ENCODE data around the gene ZSWIM3.

The ZSWIM3 gene

DNA sequence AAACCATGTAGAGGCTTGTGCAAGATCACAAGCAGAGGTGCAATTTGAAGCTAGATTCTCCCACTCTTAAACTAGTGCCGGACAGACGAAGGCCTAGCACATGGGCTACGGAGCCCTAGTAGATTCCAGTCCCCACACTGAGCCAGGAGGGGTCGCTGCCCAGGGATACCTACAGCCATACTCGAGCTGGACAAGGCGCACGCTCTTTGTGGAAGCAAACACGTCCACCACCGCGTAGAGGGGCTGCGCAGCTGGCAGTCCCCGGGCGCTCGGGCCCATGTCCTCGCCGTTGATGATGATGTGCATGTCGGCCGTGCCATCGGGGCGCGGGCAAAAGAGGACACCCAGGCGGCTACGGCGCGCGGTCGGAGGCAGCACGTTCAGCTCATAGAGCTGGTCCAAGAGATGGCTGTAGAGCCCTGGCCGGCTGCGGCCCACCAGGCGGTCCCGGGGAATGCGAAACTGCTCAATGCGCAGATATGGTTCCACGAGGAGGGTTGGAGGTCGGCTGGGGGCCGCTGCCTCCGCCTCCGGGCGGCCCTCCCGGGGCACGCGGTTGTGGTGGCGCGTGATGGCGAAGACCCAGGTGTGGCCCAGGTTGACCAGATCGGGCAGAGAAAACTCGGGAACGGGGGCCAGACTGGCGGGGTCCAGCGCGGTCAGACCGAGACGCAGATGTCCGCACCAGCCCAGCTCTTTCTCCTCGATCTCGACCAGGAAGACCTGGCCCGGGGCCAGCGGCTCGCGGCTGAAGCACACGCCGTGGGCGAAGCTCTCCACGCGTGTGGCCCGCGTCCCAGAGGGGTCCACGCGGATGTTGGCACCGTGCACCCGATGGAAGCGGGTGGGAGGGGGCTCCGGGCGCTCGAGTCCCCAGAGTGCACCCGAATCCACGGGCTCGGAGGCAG is 32.9 kb downstream of the ZSWIM3 start:
- TF ChIP-seq ZFP30 (CRISPR knock-in tag; IDR thresholded peaks at IDR 0.05): no peak
- peak; percentile 85 for ATAC-seq

DNA sequence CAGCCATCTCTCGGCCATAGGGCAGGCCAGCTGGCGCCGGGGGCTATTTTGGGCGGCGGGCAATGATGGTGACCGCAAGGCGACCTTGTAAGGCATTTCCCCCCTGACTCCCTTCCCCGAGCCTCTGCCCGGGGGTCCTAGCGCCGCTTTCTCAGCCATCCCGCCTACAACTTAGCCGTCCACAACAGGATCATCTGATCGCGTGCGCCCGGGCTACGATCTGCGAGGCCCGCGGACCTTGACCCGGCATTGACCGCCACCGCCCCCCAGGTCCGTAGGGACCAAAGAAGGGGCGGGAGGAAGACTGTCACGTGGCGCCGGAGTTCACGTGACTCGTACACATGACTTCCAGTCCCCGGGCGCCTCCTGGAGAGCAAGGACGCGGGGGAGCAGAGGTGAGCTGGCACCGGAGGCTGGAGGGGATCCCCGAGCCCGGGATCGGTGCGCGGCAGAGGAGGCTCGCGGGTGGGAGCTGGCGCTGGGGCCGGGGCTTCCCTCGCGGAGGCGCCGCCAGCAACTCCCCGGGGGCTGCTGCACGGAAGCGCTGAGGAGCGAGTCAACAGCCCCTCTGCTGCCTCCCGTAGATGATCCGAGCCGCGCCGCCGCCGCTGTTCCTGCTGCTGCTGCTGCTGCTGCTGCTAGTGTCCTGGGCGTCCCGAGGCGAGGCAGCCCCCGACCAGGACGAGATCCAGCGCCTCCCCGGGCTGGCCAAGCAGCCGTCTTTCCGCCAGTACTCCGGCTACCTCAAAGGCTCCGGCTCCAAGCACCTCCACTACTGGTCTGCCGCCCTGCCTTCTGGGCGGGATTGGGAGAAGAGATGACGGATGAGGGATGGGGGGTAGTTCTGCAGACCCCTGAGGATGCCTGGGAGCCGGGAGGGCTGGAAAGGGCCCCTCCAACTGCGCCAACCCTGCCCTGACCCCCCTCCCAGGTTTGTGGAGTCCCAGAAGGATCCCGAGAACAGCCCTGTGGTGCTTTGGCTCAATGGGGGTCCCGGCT is 33.9 kb downstream of the ZSWIM3 start, which contains the start of the genes CTSA and NEURL2:
Gene CTSA, plus strand, starts transcription at position 351 of the 999 bp plus-strand sequence. Its CDS starts 234 bp downstream, at position 585.
Gene NEURL2, minus strand, starts transcription at position 224 of the 999 bp plus-strand sequence. Its CDS starts 217 bp downstream, at position 7.
- TF ChIP-seq, protein P1, sequence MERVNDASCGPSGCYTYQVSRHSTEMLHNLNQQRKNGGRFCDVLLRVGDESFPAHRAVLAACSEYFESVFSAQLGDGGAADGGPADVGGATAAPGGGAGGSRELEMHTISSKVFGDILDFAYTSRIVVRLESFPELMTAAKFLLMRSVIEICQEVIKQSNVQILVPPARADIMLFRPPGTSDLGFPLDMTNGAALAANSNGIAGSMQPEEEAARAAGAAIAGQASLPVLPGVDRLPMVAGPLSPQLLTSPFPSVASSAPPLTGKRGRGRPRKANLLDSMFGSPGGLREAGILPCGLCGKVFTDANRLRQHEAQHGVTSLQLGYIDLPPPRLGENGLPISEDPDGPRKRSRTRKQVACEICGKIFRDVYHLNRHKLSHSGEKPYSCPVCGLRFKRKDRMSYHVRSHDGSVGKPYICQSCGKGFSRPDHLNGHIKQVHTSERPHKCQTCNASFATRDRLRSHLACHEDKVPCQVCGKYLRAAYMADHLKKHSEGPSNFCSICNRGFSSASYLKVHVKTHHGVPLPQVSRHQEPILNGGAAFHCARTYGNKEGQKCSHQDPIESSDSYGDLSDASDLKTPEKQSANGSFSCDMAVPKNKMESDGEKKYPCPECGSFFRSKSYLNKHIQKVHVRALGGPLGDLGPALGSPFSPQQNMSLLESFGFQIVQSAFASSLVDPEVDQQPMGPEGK (CRISPR knock-in tag; IDR thresholded peaks at IDR 0.05; ENCODE audit: borderline replicate concordance): peak; percentile 78
- TF ChIP-seq ISL1 (CRISPR knock-in tag; IDR thresholded peaks at IDR 0.05) (no peak), GLIS3 (CRISPR knock-in tag; IDR thresholded peaks at IDR 0.05) (0 out of 2 replicates have a peak, but pooled peaks have one; percentile 24), BACH2 (CRISPR knock-in tag; IDR thresholded peaks at IDR 0.05; ENCODE audit: borderline replicate concordance) (no peak), ZFP3 (CRISPR knock-in tag; IDR thresholded peaks at IDR 0.05) (0 out of 2 replicates have a peak, but pooled peaks have one; percentile 8), ARNTL (CRISPR knock-in tag; IDR thresholded peaks at IDR 0.05; ENCODE audit: borderline replicate concordance, low read depth) (no peak), RARB (CRISPR knock-in tag; IDR thresholded peaks at IDR 0.05) (no peak), ZFP30 (CRISPR knock-in tag; IDR thresholded peaks at IDR 0.05) (no peak), ZNF70 (CRISPR knock-in tag; IDR thresholded peaks at IDR 0.05) (no peak)
- TF ChIP-seq, protein P2, sequence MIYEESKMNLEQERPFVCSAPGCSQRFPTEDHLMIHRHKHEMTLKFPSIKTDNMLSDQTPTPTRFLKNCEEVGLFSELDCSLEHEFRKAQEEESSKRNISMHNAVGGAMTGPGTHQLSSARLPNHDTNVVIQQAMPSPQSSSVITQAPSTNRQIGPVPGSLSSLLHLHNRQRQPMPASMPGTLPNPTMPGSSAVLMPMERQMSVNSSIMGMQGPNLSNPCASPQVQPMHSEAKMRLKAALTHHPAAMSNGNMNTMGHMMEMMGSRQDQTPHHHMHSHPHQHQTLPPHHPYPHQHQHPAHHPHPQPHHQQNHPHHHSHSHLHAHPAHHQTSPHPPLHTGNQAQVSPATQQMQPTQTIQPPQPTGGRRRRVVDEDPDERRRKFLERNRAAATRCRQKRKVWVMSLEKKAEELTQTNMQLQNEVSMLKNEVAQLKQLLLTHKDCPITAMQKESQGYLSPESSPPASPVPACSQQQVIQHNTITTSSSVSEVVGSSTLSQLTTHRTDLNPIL (CRISPR knock-in tag; IDR thresholded peaks at IDR 0.05; ENCODE audit: low read depth): no peak
- peak; percentile 80 for ATAC-seq

DNA sequence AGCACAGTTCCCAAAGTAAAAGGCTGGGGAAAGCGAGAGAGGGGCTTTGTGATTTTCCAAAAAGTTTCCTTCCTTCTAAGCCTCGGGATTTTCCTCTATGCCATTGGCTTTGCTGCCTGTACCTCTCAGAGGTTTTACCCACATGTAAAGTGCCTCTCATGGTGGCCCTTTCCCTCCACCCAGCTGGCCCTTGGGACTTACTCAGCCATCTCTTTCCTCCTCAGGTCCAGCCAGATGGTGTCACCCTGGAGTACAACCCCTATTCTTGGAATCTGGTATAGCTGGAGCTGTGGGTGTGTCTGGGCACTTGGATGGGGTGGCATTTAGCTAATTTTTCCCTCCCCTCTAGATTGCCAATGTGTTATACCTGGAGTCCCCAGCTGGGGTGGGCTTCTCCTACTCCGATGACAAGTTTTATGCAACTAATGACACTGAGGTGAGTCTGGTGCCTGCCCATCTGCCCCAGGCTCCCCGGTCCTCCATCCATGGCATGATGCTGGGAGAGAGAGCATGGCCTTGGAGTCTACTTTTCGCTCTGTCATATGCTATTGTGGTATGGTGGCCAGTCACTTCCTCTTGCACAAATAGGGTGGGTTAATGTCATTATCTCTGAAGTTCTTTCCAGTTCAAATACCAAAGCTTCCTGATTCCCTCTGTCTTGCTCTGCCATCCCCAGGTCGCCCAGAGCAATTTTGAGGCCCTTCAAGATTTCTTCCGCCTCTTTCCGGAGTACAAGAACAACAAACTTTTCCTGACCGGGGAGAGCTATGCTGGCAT is 34.8 kb downstream of the ZSWIM3 start:
- TF ChIP-seq, protein P3, sequence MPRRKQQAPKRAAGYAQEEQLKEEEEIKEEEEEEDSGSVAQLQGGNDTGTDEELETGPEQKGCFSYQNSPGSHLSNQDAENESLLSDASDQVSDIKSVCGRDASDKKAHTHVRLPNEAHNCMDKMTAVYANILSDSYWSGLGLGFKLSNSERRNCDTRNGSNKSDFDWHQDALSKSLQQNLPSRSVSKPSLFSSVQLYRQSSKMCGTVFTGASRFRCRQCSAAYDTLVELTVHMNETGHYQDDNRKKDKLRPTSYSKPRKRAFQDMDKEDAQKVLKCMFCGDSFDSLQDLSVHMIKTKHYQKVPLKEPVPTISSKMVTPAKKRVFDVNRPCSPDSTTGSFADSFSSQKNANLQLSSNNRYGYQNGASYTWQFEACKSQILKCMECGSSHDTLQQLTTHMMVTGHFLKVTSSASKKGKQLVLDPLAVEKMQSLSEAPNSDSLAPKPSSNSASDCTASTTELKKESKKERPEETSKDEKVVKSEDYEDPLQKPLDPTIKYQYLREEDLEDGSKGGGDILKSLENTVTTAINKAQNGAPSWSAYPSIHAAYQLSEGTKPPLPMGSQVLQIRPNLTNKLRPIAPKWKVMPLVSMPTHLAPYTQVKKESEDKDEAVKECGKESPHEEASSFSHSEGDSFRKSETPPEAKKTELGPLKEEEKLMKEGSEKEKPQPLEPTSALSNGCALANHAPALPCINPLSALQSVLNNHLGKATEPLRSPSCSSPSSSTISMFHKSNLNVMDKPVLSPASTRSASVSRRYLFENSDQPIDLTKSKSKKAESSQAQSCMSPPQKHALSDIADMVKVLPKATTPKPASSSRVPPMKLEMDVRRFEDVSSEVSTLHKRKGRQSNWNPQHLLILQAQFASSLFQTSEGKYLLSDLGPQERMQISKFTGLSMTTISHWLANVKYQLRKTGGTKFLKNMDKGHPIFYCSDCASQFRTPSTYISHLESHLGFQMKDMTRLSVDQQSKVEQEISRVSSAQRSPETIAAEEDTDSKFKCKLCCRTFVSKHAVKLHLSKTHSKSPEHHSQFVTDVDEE (CRISPR knock-in tag; IDR thresholded peaks at IDR 0.05): no peak
- TF ChIP-seq ARNTL (CRISPR knock-in tag; IDR thresholded peaks at IDR 0.05; ENCODE audit: borderline replicate concordance, low read depth) (no peak), ZC3H10 (CRISPR knock-in tag; IDR thresholded peaks at IDR 0.05) (no peak), ZNF565 (CRISPR knock-in tag; conservative IDR thresholded peaks at IDR 0.05; ENCODE audit: low read depth) (no peak), ZFP30 (CRISPR knock-in tag; IDR thresholded peaks at IDR 0.05) (no peak), OSR1 (CRISPR knock-in tag; IDR thresholded peaks at IDR 0.05) (no peak), ZNF8 (CRISPR knock-in tag; IDR thresholded peaks at IDR 0.05) (no peak), BACH2 (CRISPR knock-in tag; IDR thresholded peaks at IDR 0.05; ENCODE audit: borderline replicate concordance) (no peak), ISL1 (CRISPR knock-in tag; IDR thresholded peaks at IDR 0.05) (no peak), ZFP3 (CRISPR knock-in tag; IDR thresholded peaks at IDR 0.05) (no peak), SNAI2 (CRISPR knock-in tag; IDR thresholded peaks at IDR 0.05) (no peak), RARB (CRISPR knock-in tag; IDR thresholded peaks at IDR 0.05) (no peak), CSDC2 (CRISPR knock-in tag; IDR thresholded peaks at IDR 0.05) (no peak), TOX (CRISPR knock-in tag; IDR thresholded peaks at IDR 0.05; ENCODE audit: borderline replicate concordance) (no peak), ESRRG (CRISPR knock-in tag; IDR thresholded peaks at IDR 0.05) (no peak)
- peak; percentile 31 for ATAC-seq
